Renal pelvis (tissue), 4 donors: ENCODE results near the gene TNK1. TPM values are rescaled to one million over a fixed set of nuclear protein-coding genes. Genes with fewer than 3 reads are reported as not detected.

Experiments used
- DNase-seq: peaks from one replicate; pipeline ENCODE4 v3.0.0-alpha.2; 2013
- polyA plus RNA-seq, 3 donors: library from polyadenylated mRNA; unstranded; fragments of 120-200 nt; gene quantifications; one replicate each; pipeline ENCODE4 v1.2.1, GENCODE V29; 2013; ENCODE audit not compliant: insufficient read length in 3 of 3

Gene TNK1
- polyA plus RNA-seq, 3 donors: 5.7 to 7.9 (median 6.1) TPM

DNA sequence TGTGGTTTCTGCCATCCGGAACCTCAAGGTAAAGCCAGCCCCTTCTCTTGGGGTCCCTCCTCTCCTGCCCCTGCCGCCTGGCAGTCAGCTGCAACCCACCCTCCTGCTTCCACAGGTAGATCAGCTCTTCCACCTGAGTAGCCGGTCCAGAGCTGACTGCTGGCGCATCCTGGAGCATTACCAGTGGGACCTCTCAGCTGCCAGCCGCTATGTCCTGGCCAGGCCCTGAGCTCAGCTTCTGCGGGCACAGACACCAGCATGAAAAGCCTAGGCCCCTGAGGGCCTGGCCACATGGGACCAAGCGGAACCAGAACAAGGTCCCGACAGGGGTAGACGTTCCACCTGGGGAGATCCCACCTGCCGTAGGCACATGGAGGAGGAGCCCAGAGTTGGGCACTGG is 8.0 kb downstream of the TNK1 start:
- DNase-seq: no peak

DNA sequence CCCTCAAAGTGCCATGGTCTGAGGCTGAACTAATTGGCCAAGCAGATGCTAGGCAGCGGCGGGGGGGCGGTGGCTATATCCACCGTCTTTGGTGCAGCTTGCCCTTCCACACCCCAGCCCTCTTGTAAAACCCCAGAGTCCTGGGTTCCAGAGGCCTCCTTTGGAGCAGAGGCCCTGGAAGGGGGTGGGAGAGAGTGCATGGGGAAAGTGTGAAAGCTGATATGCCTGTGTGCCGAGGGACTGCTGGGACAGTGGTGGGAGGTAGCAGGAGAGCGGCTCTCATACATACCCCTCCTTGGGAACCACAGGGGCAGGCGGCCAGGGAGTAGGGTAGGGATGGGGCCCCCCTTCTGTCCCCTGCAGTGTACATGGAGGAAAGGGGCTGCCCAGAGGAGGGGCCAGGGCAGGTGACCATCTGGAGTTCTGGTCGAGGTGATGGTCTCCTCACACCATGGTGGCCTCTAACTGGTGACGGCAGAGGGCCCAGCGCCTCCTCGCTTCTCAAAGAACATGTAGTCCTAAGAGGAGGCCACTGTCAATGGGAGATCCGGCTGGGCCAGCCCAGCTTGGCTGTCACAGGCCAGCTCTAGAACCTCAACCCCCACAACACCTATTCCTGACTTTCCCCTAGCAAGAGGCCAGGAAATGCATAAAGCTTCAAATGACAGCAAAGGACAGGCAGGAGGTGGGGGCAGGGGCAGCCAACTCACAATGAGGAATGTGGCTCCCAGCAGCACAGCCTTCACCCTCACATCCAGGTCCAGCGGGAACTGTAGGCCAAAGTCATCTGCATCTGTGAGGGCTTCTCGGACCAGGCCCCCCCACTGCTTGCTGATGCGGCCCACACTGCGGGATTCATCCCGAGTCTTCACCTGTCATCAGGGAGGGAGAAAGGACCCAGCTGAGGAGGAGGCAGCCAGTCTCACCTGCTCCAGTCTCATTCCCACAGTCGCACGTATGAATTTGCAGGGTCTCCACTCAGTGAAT is 9.3 kb downstream of the TNK1 start:
- no peak for DNase-seq

DNA sequence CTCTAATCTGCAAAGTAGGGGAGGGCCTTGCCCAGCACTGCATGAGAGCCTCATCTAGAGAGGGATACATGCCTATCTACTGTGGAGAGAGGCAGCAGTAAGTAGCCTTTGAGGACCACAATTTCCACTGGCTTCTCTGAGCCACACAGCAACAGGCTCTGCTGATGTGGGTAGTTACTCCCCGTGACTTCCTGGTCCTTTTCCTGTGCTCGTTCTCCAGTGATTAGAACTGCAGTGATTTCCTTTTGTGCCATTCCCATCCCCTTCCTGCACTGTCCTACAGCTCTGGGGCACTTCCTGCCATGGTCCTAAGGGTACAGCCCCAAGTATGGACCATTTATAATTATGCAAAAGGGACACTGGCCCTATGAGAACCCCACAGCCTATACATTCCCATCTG is 10.4 kb downstream of the TNK1 start:
- DNase-seq: no peak

DNA sequence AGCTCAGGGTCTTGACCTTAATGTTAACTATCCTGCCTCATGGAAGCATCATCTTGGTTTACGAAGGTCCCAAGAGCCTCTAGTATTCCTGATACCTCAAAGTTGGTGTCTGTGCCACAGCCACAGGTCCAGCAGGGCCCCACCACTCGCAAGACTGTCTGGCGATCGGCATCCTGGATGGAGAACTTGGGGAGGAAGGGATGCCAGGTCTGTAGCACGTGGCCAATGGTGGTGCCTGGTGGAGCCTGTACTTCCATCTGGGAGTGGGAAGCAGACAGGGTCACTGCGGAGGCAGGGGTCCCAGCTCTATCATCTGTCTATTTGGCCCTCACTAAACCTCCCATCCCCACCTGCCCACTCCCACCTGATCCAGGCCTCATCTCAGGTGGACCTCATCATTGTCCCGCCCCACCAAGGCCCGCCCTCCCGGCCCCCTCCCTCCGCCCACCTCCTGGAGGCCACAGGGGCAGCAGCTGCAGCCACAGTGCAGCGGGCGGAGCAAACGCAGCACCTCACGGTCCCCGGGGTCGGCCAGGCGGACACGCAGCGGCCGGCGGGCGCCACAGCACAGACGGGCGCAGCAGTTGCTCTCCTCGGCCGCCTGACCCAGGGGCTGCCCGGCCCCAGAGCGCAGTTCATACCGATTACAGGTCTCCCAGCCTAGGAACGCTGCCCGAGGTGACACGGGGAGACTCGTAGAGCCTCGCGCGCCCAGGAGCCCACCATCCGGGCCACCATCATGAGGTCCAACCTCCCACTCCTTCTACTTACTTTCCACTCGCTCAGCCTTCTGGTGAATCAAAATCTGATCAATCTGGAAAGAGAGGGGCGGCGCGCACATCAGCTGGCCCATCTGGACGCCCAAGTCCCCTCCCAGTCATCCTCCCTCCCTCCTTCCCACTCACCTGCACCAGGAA is 12.1 kb downstream of the TNK1 start:
- DNase-seq: no peak

DNA sequence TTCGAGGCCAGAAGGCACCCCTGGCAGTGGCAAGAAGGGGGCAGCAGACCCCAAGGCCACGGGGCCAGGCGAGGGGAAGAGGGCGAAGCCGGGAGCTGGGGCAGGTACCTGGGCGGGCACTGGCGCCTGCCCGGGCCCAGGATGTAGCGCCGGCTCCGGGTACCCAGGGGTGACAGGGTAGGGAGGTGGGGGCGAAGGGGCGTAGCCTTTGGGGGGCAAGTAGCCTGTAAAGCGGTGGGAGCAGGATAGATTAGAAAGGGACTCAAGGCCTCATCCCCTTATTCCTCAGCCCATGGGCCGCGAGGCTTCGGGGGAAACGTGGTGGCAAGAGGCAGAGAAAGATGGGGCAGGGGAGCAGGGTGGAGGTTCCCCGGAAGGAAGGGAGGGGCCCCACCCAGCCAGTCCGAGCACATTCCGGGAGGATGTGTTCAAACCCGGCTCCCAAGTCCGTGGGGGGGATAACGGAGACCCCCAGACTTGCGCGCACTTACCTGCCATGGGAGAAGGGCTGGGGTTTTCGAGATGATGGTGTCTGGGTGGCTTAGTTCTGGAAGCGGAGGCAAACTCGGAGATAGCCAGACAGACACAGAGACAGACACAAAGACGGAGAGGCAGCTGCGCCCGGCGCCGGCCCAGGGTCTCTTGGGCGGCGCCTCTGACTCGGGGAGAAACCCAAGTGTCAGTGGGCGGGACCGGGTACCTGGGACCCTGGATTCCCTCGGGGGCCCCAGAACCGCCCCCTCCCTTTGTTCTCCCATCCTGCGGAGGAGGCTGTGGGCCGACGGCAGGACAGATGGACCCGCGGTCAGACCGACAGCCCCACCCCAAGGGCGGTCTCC is 12.9 kb downstream of the TNK1 start:
- DNase-seq: no peak

DNA sequence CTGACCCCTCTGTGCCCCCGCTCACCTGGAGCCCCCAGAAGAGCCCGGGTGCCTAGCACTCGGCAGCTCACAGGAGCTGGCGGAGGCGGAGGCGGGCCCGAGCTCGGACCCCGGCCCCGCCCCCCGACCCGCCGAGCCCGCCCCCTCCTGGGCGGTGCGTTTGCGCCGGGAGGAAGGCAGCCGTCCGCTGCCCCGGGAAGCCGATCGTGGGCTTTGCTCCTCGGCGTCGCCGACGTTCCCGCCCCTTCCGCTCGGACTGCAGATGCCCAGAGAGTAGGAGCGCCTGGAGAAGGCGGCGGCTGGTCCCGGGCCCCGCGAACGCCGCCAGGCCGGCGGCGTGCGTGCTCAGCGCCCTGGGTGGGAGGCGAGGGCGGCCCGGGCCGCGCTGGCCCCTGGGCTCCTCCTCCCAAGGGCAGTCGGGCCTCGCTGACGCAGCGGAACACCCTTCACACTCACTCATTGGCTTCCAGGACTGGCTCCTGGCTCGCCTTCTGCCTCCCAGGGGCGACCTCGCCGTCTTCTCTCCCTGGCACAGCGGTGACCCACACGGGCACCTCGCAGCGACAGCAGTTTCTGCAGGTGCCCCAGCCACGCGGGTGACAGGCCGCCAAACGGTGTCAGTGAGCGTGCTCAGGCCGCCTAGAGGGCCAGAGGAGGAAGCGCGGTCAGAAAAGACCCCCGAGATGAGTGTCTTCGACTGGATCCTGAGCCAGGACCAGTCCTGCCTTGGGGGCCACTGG is 13.7 kb downstream of the TNK1 start, which contains the start of gene PLSCR3:
TSS of gene PLSCR3 (minus strand) at position 74 of the 740 bp plus-strand sequence. CDS start 415 bp downstream, outside the sequence.
- peak; percentile 84 for DNase-seq

DNA sequence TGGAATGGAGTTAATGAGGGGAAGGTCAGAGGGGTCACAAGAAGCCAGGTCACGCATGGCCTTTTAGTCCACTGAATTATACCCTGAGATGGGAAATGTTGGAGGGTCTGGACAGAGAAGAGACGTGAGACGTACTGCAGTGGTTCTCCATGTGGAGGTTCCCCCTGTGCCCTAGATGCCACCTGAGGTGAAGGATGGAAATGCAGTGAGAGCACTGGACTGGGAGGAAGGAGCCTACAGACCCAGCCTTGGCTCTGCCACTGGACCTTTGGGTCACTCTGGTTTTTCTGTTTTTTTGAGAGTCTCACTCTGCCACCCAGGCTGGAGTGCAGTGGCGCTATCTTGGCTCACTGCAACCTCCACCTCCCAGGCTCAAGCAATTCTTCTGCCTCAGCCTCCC is 15.3 kb downstream of the TNK1 start:
- DNase-seq: no peak

DNA sequence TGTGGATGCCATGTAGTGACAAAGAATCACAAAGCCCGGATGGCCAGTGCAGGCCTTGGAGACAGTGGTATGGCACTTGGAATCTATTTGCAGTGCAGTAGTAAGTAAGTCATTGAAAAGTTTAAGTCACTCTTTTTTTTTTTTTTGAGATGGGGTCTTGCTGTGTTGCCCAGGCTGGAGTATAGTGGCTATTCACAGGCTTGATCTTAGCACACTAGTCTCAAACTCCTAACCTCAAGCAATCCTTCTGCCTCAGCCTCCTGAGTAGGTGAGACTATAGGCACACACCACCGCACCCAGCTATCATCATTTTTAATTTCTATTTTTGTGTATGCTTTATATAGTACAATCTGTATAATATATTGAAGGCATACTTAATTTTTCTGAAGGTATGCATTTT is 17.7 kb downstream of the TNK1 start:
- DNase-seq: no peak

DNA sequence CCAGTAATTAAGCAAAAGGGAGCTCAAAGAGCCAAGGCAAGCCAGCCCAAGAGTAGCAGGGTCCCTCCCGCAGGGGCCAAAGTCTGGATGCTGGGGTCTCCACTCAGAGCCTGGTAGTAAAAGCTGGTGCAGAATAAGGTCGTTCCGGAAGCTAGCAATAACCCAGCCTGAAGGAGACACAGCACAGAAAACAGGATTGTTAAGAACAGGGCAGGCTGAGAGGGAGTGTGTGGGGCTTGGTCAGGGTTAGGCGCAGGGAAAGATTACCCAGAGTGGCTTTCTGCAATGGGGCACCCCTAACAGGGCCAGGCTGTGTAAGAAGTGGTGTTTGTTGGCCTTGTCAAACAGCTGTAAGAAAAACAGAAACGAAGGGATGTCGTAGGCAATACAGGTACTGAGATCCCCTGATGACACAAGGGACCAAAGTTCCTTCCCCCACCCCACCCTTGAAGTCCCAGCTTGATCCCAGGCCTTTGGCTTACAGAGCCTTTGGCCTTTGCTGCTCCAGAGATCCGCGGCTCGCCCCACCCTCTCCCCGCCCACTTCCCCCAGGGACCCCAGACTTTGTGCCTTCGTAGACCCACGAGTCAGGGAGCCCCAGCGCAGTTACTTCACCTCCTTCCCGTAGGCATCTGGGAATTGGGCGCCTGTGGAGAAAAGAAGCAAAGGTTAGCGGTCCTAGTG is 22.3 kb downstream of the TNK1 start:
- DNase-seq: no peak

DNA sequence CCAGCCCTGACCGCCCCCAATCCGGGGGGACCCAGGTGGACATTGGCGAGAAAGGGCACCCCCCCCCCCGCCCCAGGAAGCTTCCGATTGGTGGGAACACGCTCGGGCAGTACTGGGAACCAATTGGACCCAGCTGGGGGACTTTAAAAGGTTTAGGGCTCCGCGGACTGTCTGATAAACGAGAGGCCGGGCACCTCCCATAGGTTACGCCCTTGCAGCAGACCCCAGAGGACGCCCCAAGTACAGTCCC is 22.8 kb downstream of the TNK1 start:
- no peak for DNase-seq

DNA sequence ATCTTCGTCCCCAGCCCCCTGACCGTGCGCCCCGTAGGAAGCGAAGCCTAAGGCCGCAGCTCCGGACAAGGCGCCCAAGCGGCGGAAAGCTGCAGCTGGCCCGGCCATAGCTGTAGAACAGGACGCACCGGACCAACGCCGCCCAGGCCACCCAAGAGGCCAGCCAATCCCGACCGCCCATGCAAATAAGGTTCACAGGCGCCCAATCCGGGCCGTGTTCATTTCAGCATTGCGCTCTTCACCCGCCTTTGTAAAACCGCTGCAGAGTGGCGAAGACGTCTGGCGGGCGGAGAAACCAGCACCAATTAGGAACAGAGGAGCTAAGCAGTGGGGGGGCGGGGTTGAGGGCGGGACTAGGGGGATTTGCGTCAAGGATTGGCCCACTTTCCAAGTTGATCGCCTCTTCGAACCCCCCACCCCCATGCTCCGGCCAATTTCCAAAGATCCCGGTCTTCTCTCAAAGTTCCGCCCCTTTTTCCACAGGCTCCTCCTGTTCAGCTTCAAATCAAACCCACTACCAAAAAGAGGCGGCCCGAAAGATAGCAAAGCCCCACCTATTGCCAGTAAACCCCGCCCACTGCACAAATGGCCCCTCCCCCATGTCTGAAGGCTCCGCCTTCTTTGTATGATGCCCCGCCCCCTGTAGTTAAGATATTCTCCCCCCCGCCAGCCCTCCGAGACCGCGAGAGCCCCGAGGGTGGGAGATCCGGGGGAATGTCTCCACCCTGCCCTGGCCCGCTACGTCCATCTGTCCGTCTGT is 23.3 kb downstream of the TNK1 start, which contains the start of gene TMEM256:
TSS of gene TMEM256 (minus strand) at position 121 of the 760 bp plus-strand sequence. CDS start at position 108, 13 bp downstream.
- peak; percentile 100 for DNase-seq

DNA sequence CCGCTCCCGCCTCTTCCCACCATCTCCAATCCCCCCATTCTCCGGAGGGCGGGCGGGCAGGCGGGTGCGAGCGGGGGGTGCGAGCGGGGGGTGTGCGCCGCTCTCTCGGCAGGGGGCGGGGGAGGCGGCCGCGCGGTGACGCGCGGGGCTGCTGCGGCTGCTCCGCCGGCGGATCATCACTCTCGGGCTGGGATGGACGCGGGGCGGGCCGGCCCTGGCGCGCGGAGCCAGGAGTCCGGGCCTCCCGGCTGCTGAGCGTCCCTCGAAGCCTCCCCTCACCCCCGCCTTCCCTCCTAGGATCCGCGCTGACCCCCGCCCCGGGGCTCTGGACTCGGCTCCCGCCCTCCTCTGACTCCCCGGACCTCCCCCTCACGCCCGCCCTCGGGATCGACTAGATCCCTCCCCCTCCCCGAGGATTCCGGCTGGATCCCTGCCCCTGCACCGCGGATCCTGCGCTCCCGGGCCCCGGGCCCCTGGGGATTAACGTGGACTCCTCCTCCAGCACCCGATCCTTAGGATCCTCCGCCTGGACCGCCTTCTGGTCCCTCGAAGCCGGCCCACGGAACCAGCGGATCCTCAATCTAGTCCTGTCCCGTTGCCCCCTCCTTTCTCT is 24.0 kb downstream of the TNK1 start:
- DNase-seq: no peak

DNA sequence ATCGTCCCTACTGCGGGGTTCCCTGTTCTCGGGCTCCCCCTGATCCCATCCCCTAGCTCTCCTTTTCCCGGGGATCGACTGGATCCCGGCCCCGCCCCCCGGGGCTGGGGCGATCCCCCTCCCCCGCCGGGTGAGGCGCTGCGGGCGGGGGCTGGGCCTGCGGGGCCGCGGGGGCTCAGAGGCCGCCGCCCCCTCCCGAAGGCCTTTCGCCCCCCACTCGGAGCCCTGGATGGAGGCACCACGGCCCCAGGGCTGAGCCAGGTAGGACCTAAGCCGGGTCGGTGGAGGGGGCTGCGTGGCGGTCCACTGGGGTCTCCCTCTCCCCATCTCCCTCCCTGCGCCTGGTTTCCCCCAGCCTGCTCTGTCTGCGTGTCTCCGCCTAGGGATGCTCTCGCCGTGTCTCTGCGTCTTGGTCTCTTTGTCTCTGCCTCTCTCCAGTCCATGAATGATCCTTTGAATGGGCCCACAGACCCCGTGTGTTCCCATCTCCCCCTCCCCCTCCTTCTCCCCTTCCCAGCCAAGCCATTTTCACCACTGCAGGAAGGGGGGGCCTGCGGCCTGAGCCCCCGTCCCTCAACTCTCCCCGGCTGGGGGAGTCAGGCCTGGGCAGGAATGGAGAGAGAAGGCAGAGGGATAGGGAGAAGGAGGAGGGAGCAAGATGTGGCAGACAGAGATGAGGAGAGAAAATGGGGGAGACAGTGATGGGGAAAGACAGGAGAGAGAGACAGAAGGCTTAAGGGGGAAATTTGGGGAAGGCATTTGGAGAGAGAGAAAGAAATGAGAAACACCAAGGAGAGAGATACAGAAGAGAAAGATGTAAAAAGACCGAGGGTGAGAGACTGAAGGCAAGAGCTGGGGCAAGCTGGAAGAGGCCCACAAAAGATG is 24.7 kb downstream of the TNK1 start:
- no peak for DNase-seq

DNA sequence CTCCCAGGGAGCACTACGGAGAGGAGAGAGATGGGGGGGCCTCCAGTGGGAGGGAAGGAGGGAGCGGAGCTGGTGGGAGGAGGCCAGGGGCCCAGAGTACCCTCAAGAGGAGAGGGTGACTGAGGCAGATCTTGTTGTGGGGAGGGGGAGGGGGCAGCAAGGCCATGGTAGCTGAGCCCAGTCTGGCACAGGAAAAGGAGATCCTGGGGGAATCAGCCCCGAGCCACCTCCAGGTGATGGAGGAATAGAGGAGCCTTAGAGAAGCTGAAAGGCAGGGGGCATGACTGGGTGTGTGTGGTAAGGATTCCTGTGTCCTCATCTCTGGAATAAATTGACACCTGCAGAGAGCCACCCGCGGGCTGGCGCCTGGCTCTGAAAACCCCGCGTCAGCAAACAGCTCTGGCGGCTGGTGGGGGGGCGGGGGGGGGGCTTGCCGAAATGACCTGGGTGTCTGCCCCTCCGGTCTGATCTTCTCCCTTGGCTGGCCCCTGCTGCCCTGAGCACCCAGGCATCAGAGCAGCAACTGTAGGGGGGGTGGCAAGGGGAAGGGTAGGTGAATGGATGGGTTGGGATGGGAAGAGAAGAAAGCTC is 25.4 kb downstream of the TNK1 start:
- no peak for DNase-seq

DNA sequence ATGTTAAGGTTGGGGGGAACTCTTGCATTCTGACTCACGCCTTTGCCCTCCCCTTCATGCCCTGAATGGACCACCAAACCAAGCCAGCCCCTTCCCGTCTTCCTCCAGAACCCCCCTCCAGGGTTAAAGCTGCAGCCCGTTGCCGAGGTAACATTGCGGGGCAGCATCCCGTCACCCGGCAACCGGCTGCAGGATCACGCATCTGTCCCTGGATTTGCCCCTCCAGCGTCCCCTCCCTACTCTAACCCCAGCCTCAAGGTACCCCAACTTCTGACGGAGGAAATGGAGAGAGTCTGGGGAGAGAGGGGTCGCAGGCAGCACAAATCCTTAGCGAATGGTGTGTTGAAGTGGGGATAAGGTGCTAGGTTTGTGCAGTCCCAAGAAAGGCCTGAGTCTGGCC is 26.2 kb downstream of the TNK1 start:
- no peak for DNase-seq

DNA sequence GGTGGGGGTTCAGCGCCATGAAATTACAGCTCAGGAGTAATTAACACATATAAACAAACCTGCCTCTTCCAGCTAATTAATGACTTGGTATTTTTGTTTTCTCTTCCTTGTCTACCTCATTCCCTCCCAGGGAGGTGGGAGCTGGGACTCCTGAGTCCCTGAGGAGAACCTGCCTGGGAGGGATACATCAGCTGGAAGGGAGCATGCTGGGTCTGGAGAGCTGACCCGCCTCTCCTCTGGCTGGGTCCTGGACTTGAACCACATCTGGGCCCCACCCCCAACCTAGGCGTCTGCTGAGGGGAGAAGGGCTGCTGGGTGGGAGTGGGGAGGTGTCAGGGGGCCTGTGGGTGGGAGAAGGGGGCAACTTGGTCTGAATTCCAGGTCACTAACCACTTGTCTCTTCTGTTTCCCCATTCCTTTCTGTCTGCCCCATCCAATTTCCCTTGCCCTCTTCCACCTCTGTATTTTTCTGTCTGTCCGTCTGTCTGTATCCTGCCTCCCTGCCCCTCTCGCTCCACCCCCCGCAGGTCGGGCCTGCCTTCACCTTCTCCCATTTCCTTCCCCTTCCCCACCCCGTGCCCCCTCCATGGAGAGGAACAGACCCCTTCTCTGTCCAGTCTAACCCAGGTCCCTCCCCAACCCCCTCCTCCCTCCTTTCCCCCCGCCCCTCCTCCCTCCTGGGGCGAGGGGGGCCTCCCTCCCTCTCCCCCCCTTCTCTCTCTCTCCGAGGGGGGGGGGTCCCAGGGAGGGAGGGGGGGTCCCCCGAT is 26.8 kb downstream of the TNK1 start, which contains the start of gene NLGN2:
TSS of gene NLGN2 (plus strand) at position 361 of the 767 bp plus-strand sequence. CDS start 411 bp downstream, outside the sequence.
- no peak for DNase-seq

DNA sequence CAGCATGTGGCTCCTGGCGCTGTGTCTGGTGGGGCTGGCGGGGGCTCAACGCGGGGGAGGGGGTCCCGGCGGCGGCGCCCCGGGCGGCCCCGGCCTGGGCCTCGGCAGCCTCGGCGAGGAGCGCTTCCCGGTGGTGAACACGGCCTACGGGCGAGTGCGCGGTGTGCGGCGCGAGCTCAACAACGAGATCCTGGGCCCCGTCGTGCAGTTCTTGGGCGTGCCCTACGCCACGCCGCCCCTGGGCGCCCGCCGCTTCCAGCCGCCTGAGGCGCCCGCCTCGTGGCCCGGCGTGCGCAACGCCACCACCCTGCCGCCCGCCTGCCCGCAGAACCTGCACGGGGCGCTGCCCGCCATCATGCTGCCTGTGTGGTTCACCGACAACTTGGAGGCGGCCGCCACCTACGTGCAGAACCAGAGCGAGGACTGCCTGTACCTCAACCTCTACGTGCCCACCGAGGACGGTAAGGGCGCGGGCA is 27.4 kb downstream of the TNK1 start:
- DNase-seq: no peak
